Measurements from ENCODE around the gene C5AR2.

GRCh38 chr19:47374876-47375693 lies 43.1 kb downstream of the C5AR2 start:
- TF ChIP-seq EZH2 (IDR thresholded peaks at IDR 0.05; ENCODE audit: insufficient read depth, low read length) (no peak), CTCF (IDR thresholded peaks at IDR 0.05; ENCODE audit: insufficient read depth, low read depth, low read length) (no peak)

All from astrocyte (in vitro differentiated cells and primary cell).